Suprapubic skin (tissue), 4 donors: ENCODE data around the gene TEX26. TPM values are rescaled to one million over a fixed set of nuclear protein-coding genes. Genes with fewer than 3 reads are reported as not detected.

Experiments used
- DNase-seq, 2 donors: peaks; one replicate each; pipeline ENCODE4 v3.0.0-alpha.2; 2019; ENCODE audit warnings: low spot score in 2 of 2
- H3K27ac ChIP-seq: fragments of 200-600 bp; sonication (generic); one replicate; pipeline ENCODE4 v1.5.1; 2019
- H3K27me3 ChIP-seq: fragments of 200-600 bp; sonication (generic); one replicate; pipeline ENCODE4 v1.5.1; 2019
- H3K36me3 ChIP-seq: fragments of 200-600 bp; sonication (generic); one replicate; pipeline ENCODE4 v1.5.1; 2019
- H3K4me1 ChIP-seq: fragments of 200-600 bp; sonication (generic); one replicate; pipeline ENCODE4 v1.5.1; 2019
- H3K4me3 ChIP-seq: fragments of 200-600 bp; sonication (generic); one replicate; pipeline ENCODE4 v1.5.1; 2019; ENCODE audit warnings: mild to moderate bottlenecking
- H3K9me3 ChIP-seq: fragments of 200-600 bp; sonication (generic); one replicate; pipeline ENCODE4 v1.5.1; 2019
- EP300 ChIP-seq: sonication (generic); formaldehyde crosslinking; IDR thresholded peaks from one replicate; pipeline ENCODE4 v1.6.1; 2017; ENCODE audit warnings: antibody characterized with exemption
- POLR2A ChIP-seq, 2 donors: fragments of 450-650 bp; IDR thresholded peaks; one replicate each; pipeline ENCODE4 v1.6.1; 2017; ENCODE audit warnings: antibody characterized with exemption in 2 of 2, mild to moderate bottlenecking in 2 of 2, moderate library complexity in 2 of 2
- POLR2AphosphoS5 ChIP-seq, 3 donors: sonication (generic); formaldehyde crosslinking; IDR thresholded peaks; one replicate each; pipeline ENCODE4 v1.6.1; 2017; ENCODE audit warnings: antibody characterized with exemption in 3 of 3
- WGBS: methylation state at CpG from one replicate; pipeline ENCODE4 v1.1.5; 2018; 5-methylcytosine and 5-hydroxymethylcytosine counted together
- total RNA-seq, 4 donors: library from RNA; depleted of rRNA; stranded (reverse); fragments of >200 nt; gene quantifications; one replicate each; pipeline ENCODE4 v1.1.0, GENCODE V29; 2016
- TF ChIP-seq, protein P1 (sequence below), 2 donors: fragments of 200-600 bp in 1 of 2; fragments of 450-650 bp in 1 of 2; sonication (generic) in 1 of 2; IDR thresholded peaks; one replicate each; pipeline ENCODE4 v1.5.1; 2016 to 2019; ENCODE audit warnings: antibody characterized with exemption in 2 of 2, mild to moderate bottlenecking in 1 of 2, moderate library complexity in 1 of 2

The TEX26 gene
- total RNA-seq, 4 donors from 2014 or later: not detected

DNA sequence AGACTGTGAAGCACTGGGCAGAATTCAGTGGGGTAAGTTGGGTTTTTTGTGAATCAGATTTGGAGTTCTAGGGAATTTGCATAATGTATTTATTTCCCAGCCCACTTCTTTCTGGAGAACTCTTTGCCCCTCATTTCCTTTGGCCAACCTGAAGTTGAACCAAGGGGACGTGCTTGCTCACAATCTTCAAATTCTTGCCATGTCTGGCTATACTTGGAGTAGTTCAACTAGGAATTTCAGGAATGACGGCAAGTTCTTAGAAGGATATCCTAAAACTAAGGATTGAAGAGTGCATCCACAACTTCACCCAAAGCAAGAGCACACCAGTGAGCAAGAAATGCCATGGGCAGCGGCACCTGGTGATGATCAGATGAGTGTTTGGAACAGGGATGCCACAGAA is 88.5 kb downstream of the TEX26 start:
- Histone ChIP-seq H3K4me3 (no peak overlapping the region), H3K36me3 (no peaks in the 10 kb centered on the region), H3K4me1 (no peaks in the 10 kb centered on the region), H3K27ac (no peak overlapping the region), H3K27me3 (no peaks in the 10 kb centered on the region), H3K9me3 (no peaks in the 10 kb centered on the region)
- WGBS: 75% methylated on average over 3 of the region's 3 CpGs
- TF ChIP-seq, protein P1, sequence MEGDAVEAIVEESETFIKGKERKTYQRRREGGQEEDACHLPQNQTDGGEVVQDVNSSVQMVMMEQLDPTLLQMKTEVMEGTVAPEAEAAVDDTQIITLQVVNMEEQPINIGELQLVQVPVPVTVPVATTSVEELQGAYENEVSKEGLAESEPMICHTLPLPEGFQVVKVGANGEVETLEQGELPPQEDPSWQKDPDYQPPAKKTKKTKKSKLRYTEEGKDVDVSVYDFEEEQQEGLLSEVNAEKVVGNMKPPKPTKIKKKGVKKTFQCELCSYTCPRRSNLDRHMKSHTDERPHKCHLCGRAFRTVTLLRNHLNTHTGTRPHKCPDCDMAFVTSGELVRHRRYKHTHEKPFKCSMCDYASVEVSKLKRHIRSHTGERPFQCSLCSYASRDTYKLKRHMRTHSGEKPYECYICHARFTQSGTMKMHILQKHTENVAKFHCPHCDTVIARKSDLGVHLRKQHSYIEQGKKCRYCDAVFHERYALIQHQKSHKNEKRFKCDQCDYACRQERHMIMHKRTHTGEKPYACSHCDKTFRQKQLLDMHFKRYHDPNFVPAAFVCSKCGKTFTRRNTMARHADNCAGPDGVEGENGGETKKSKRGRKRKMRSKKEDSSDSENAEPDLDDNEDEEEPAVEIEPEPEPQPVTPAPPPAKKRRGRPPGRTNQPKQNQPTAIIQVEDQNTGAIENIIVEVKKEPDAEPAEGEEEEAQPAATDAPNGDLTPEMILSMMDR (IDR thresholded peaks at IDR 0.05): no peak
- no peak for TF ChIP-seq POLR2AphosphoS5 (IDR thresholded peaks at IDR 0.05)
- DNase-seq: no peak

DNA sequence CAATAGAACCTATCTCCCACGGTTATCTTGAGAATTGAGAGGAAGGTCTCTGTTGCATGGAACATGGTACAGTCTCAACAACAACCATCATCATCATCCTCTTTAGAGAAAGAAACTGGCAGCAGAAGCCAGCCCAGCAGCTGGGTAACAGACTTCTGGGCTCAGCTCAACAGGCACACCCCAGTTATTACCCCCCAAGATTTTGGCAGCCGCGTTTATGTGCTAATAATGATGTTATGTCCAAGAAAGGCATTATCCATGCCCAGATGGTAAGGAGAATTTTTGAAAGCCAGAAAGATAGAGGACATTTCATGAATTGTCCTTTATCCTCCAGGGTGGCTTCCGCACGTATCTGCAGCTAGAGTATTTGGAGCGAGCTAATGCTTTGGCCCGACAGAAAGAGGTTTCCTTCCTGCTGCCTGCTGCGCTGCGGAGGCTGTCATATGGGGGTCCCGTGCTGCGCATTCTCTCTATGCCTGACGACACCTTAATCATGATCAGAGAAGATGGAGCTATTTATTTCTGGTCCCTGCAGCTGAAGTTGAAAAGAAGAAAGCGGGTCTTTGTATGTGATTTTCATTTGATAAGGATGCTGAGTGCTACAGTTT is 89.9 kb downstream of the TEX26 start:
- no peak for DNase-seq
- Histone ChIP-seq H3K27me3 (no peaks in the 10 kb centered on the region), H3K4me1 (no peaks in the 10 kb centered on the region), H3K9me3 (no peaks in the 10 kb centered on the region), H3K36me3 (no peaks in the 10 kb centered on the region), H3K27ac (no peak overlapping the region), H3K4me3 (no peak overlapping the region)
- TF ChIP-seq POLR2AphosphoS5 (IDR thresholded peaks at IDR 0.05) (no peak), POLR2A (IDR thresholded peaks at IDR 0.05) (no peak), EP300 (no peak)
- TF ChIP-seq, protein P1 (IDR thresholded peaks at IDR 0.05): no peak
- 72% methylated on average over 13 of the region's 13 CpGs for WGBS

DNA sequence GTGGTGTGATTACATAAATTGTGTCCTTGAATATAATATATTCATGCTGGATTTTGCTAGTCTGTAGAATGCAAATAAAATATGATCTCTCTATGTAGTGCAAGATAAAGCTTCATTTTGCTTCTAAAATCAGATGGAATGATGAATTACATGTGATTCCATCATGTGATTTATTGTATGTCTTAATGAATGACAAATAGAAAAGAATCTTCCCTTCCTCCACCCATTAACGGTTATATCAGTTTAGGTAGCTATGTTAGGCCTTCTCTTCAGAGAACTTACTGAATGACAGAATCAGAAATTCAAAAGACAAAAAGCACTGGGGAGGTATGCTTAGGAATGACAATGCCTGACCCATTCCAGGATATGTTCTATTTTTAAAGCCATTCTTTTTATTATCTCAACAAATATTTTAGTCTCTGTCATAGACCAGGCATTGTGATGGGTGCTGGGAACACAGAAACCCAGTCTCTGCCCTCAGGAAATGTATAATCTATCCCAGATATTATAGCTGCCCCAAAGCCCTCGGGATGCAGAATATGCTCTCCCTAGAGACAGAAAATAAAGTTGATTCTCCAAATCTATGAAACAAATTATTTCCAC is 90.6 kb downstream of the TEX26 start:
- Histone ChIP-seq H3K4me1 (no peaks in the 10 kb centered on the region), H3K36me3 (no peaks in the 10 kb centered on the region), H3K4me3 (no peak overlapping the region), H3K9me3 (no peaks in the 10 kb centered on the region), H3K27ac (no peak overlapping the region), H3K27me3 (no peaks in the 10 kb centered on the region)
- DNase-seq: no peak
- 43% methylated on average over 2 of the region's 2 CpGs for WGBS
- TF ChIP-seq EP300 (no peak), POLR2A (IDR thresholded peaks at IDR 0.05) (no peak), POLR2AphosphoS5 (IDR thresholded peaks at IDR 0.05) (no peak)
- TF ChIP-seq, protein P1 (IDR thresholded peaks at IDR 0.05): no peak

Other genes with a start within 250 kb of the TEX26 start
- gene ALOX5AP, start 197.1 kb upstream of the TEX26 start, total RNA-seq: 10 to 100 TPM in 1 of 4 donors, 1 to 10 TPM in 3; 5.1 to 13.2 (median 6.7) TPM
- 10 to 100 TPM; 10.3 to 15.9 (median 14.8) TPM for gene MEDAG, start 26.4 kb upstream of the TEX26 start, total RNA-seq
- gene HSPH1, start 229.2 kb downstream of the TEX26 start, total RNA-seq: 10 to 100 TPM; 30.4 to 51.0 (median 41.3) TPM